PC-9 (cell line): ENCODE results near the gene CELF2. TPM values are rescaled to one million over a fixed set of nuclear protein-coding genes. Genes with fewer than 3 reads are reported as not detected.

ENCODE experiments used
- BruUV-seq: library from RNA; stranded (reverse); fragments of 400-500 nt; replicated peaks from 2 replicates; lab custom pipeline; 2021; lab: Mats Ljungman, UMichigan
- CTCF ChIA-PET: fragments of 300-600 bp; sonication (Branson Sonifier 250); formaldehyde crosslinking; loops from one replicate; lab custom pipeline; 2022; ENCODE audit warnings: antibody characterized with exemption; lab: Charles Lee
- POLR2A ChIA-PET: fragments of 300-600 bp; sonication (Branson Sonifier 250); formaldehyde crosslinking; loops from one replicate; lab custom pipeline; 2022; ENCODE audit warnings: antibody characterized with exemption; ENCODE audit not compliant: unreplicated experiment; lab: Charles Lee
- DNase-seq, 2 experiments: peaks; one replicate each; pipeline versions ENCODE4 v3.0.0 to v3.0.0-alpha.2; 2015 to 2022; ENCODE audit warnings: mixed read lengths in 1 of 2
- H2AFZ ChIP-seq: fragments of 200-600 bp; sonication (generic); 2 replicates; pipeline ENCODE4 v1.8.1; 2017; ENCODE audit warnings: antibody characterized with exemption
- H3F3A ChIP-seq: fragments of 200-600 bp; sonication (generic); 2 replicates; pipeline ENCODE4 v1.8.1; 2017; ENCODE audit warnings: antibody characterized with exemption, mild to moderate bottlenecking, low read depth; ENCODE audit not compliant: insufficient read depth
- H3K27ac ChIP-seq: fragments of 200-600 bp; sonication (generic); 2 replicates; pipeline ENCODE4 v1.6.1; 2016; ENCODE audit warnings: mixed run types
- H3K27me3 ChIP-seq: fragments of 200-600 bp; sonication (generic); 2 replicates; pipeline ENCODE4 v1.6.1; 2016; ENCODE audit warnings: low read depth, mixed run types; ENCODE audit not compliant: insufficient read depth
- H3K36me3 ChIP-seq: fragments of 200-600 bp; sonication (generic); 2 replicates; pipeline ENCODE4 v1.6.1; 2016; ENCODE audit warnings: low read depth, mixed run types
- H3K4me1 ChIP-seq: fragments of 200-600 bp; sonication (generic); replicated peaks from 2 replicates; pipeline ENCODE4 v1.6.1; 2016; ENCODE audit warnings: mixed run types; ENCODE audit not compliant: insufficient read depth
- H3K4me2 ChIP-seq: fragments of 200-600 bp; sonication (generic); 2 replicates; pipeline ENCODE4 v1.6.1; 2017; ENCODE audit warnings: mixed run types
- H3K4me3 ChIP-seq: fragments of 200-600 bp; sonication (generic); 2 replicates; pipeline ENCODE4 v1.6.1; 2016; ENCODE audit warnings: mixed run types
- H3K79me2 ChIP-seq: fragments of 200-600 bp; sonication (generic); 2 replicates; pipeline ENCODE4 v1.6.1; 2017; ENCODE audit warnings: low read depth, mixed run types
- H3K9me2 ChIP-seq: fragments of 200-600 bp; sonication (generic); 2 replicates; pipeline ENCODE4 v1.8.1; 2017; ENCODE audit warnings: mild to moderate bottlenecking; ENCODE audit not compliant: insufficient read depth
- H3K9me3 ChIP-seq: fragments of 200-600 bp; sonication (generic); 2 replicates; pipeline ENCODE4 v1.8.1; 2016; ENCODE audit warnings: low read depth; ENCODE audit not compliant: insufficient read depth
- H4K20me1 ChIP-seq: fragments of 200-600 bp; sonication (generic); 2 replicates; pipeline ENCODE4 v1.8.1; 2017; ENCODE audit not compliant: insufficient read depth
- EZH2 ChIP-seq: fragments of 200-600 bp; sonication (generic); IDR thresholded peaks from 2 replicates; pipeline ENCODE4 v1.8.0; 2017; ENCODE audit warnings: antibody characterized with exemption, low read depth
- intact Hi-C: fragments of 100-400 bp; cut with micrococcal nuclease; formaldehyde crosslinking; loops from one replicate; pipeline ENCODE4 v1.10.0; 2022; ENCODE audit not compliant: unreplicated experiment
- total RNA-seq: library from RNA; stranded (reverse); gene quantifications from 2 replicates; pipeline ENCODE4 v1.2.3, GENCODE V29; 2021
- TF ChIP-seq, protein P1 (sequence below): fragments of 200-600 bp; sonication (generic); conservative IDR thresholded peaks from 2 replicates; pipeline ENCODE4 v1.6.1; 2017; ENCODE audit warnings: mixed run types, antibody characterized with exemption, mild to moderate bottlenecking, moderate library complexity

Gene CELF2
- total RNA-seq, 1 experiment from 2014 or later, result not detected

DNA sequence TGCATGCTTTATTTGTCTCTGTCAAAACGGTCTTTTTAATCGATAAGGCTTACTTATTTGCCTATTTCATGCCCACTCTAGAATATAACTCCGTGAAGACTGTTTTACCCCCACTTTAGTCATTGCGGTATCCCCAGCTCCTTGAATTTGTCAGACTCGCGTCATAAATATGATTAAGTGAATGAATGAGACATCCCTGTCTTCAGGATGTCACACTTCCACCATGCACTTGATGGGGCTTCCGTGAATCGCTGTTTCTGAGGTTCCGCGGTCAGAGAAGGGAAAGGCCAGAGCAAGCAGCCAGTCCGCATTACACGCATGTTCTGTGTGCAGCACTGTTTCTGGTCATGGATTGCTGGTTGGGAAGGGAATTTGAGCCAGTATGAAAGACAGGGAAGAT is 138.8 kb downstream of the CELF2 start:
- no TSS peak for BruUV-seq
- Histone ChIP-seq H3K36me3 (no peaks in the 10 kb centered on the region), H3K27me3 (peaks cover 34% of the 10 kb centered on the region), H3K4me2 (no peak overlapping the region), H3K9me3 (no peaks in the 10 kb centered on the region), H2AFZ (no peak overlapping the region), H3K27ac (no peak overlapping the region), H3K79me2 (no peaks in the 10 kb centered on the region), H4K20me1 (no peaks in the 10 kb centered on the region), H3K4me1 (no peaks in the 10 kb centered on the region), H3K9me2 (no peaks in the 10 kb centered on the region), H3K4me3 (no peak overlapping the region), H3F3A (no peaks in the 10 kb centered on the region)
- intact Hi-C loops, result no loop called here
- no peak for DNase-seq
- POLR2A ChIA-PET, result no interaction called here
- TF ChIP-seq, protein P1, sequence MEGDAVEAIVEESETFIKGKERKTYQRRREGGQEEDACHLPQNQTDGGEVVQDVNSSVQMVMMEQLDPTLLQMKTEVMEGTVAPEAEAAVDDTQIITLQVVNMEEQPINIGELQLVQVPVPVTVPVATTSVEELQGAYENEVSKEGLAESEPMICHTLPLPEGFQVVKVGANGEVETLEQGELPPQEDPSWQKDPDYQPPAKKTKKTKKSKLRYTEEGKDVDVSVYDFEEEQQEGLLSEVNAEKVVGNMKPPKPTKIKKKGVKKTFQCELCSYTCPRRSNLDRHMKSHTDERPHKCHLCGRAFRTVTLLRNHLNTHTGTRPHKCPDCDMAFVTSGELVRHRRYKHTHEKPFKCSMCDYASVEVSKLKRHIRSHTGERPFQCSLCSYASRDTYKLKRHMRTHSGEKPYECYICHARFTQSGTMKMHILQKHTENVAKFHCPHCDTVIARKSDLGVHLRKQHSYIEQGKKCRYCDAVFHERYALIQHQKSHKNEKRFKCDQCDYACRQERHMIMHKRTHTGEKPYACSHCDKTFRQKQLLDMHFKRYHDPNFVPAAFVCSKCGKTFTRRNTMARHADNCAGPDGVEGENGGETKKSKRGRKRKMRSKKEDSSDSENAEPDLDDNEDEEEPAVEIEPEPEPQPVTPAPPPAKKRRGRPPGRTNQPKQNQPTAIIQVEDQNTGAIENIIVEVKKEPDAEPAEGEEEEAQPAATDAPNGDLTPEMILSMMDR, result no peak
- no peak for TF ChIP-seq EZH2
- CTCF ChIA-PET, result no interaction called here

DNA sequence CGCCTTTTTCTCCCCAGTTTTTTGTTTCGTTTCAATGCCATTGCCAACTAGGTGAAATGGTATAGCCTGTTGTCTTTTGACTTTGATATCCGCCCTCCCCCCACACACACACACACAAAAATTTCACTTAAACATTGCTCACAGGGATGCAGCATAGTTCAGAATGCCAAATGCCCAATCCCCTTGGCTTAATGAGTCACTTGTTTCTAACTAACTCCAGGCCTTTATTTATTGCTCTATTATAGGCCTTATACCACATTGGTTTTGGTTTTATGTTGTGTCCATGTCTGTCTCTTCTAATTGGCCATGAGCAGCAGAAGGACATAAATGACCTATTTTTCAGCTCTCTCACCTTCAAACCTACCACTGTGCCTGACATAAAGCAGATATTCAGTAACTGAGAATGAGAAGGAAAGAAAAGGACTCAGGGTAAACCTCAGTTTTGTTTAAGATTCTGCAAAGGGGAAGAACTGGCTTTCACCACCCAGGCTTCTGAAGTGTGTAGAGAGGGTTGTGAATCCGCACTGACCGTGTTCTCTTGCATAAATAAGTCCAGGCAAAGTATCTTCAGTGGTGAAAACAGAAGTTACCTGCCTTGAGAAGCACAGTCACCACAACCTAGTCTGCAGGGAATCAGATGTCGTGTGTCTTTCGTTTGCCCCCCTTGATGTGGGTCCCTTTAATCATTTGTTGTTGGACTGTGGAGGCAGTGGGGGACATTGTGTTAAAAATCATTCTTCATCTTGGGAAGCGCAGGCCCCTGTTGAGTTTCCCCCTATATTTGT is 139.8 kb downstream of the CELF2 start:
- Histone ChIP-seq H3K27ac (no peak overlapping the region), H3K36me3 (no peaks in the 10 kb centered on the region), H3K4me2 (no peak overlapping the region), H3F3A (no peaks in the 10 kb centered on the region), H3K4me1 (no peaks in the 10 kb centered on the region), H2AFZ (no peak overlapping the region), H4K20me1 (no peaks in the 10 kb centered on the region), H3K4me3 (no peak overlapping the region), H3K9me3 (no peaks in the 10 kb centered on the region), H3K9me2 (no peaks in the 10 kb centered on the region), H3K27me3 (peaks cover 36% of the 10 kb centered on the region), H3K79me2 (no peaks in the 10 kb centered on the region)
- TF ChIP-seq, protein P1, result no peak
- TF ChIP-seq EZH2, result no peak
- POLR2A ChIA-PET, result interaction anchor here (0.6 kb wide), 1 partner anchor 9 kb away, joined by 4 read pairs; no protein-coding TSS in a partner anchor
- no peak for DNase-seq
- intact Hi-C loops, result no loop called here
- no TSS peak for BruUV-seq
- CTCF ChIA-PET, result no interaction called here

DNA sequence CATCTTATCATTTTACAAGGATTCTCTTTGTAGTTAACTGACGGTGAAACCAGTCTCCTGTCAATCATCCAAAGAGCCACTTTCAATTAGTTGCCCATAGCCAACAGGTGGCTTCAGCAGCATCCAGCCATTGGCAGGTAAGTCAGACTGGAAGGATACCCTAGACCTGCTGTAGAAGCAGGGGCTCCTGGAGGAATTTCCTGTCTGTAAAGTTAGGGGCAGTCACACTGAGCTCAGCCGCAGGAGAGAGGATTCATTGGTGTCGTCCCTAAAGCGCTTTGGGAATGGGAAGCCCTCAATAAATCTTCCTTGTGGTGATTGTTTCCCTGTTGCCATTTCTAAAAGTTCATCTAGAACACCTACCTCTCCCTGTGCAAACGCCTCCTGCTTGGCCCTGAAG is 140.4 kb downstream of the CELF2 start:
- Histone ChIP-seq H3F3A (no peaks in the 10 kb centered on the region), H2AFZ (no peak overlapping the region), H3K4me3 (no peak overlapping the region), H3K9me2 (no peaks in the 10 kb centered on the region), H3K27me3 (peaks cover 41% of the 10 kb centered on the region), H3K9me3 (no peaks in the 10 kb centered on the region), H3K79me2 (no peaks in the 10 kb centered on the region), H3K36me3 (no peaks in the 10 kb centered on the region), H3K4me1 (no peaks in the 10 kb centered on the region), H3K27ac (no peak overlapping the region), H4K20me1 (no peaks in the 10 kb centered on the region), H3K4me2 (no peak overlapping the region)
- no peak for DNase-seq
- TF ChIP-seq, protein P1, result no peak
- TF ChIP-seq EZH2, result no peak
- ChIA-PET CTCF (no interaction called here), POLR2A (no interaction called here)
- no TSS peak for BruUV-seq
- intact Hi-C loops, result no loop called here
